Heart left ventricle (tissue), 13 donors: ENCODE measurements around the gene CKAP5.

Source experiments
- CTCF ChIP-seq, 12 donors: fragments of 200-600 bp; sonication (generic) in 4 of 12; IDR thresholded peaks; one replicate each; pipeline versions ENCODE4 v1.5.0 to v1.8.0; 2018 to 2022; ENCODE audit warnings: antibody characterized with exemption in 12 of 12, mild to moderate bottlenecking in 5 of 12
- POLR2A ChIP-seq, 2 donors: fragments of 450-650 bp; IDR thresholded peaks; one replicate each; pipeline ENCODE4 v1.6.1; 2017; ENCODE audit warnings: antibody characterized with exemption in 2 of 2, mild to moderate bottlenecking in 2 of 2, moderate library complexity in 2 of 2
- donor health status: ischemic (EF 13 %, LVEDD 7.1; RV severe dilation, severe dysfunction).
- donor health status: DM: no; HTN: yes; CAD: no.
- donor health status: DM: no; HTN: no; CAD: no.
- donor health status: ischemic (EF 25% LVEDD 6.9; RV normal size, moderate dysfunction).
- donor health status: ischemic (EF 25% LVEDD 5.7; RV mildly dilated, moderate dysfunction).
- donor health status: ischemic (EF 35%, LVEDD 5.7; RV mildly dilated, moderate dysfunction).
- donor health status: nonischemic (EF 11% LVEDD 7.7; RV severe dilation, severe dysfunction).
- donor health status: DM: yes; HTN: yes; CAD: no.
- donor health status: PGD.
- donor health status: ischemic (EF 29% LVEDD 5.4; RV normal size, mild dysfunction).
- donor health status: nonischemic (EF 23%, LVEDD 6.1; RV moderate dilation, normal function).

GRCh38 chr11:46695345-46696211 lies 150.5 kb downstream of the CKAP5 start:
- TF ChIP-seq POLR2A (IDR thresholded peaks at IDR 0.05): no peak
- TF ChIP-seq CTCF (IDR thresholded peaks at IDR 0.05): no peak
